ENCODE data around the gene LIME1.
A peak's percentile ranks its signal among the peaks of the same experiment; 100 is the strongest.

LIME1 gene

DNA sequence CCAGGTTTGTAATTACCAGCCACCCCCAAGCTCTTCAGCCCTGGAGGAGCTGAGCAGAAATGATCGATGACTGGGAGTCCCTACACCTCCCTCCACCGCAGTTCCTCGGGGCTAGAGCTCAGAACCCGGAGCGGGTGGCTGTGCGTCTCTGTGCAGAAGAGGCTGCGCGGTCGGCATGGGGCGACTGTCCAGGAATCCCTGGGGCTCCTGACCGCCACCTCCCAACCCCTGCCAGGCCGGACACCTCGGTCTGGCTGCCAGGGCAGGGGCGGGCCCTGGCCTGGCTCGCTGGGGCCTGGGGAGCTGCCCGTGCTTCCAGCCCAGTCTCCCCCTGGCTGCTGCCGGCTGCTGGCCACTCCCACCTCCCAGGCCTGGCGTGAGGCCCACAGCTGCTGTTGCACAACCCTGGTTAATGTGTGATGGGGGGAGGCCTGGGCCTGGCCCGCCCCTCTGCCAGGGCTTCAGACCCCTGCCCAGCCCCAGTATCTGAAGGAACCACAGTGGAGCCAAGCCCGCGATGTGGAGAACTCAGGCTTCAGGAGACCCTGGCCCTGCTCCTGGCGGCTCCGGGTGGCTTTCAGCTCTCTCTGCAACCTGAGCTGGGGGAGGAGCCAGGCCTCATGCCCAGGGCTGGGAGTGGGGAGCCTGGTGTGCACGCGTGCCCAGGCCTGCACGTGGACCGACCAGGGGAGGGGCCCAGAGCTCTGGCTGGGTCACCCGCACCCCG, 4.3 kb downstream of the LIME1 start:
- TF ChIP-seq ZFX (IDR thresholded peaks at IDR 0.05): 0 out of 2 replicates have a peak, but pooled peaks have one; percentile 31
- TF ChIP-seq, protein P1, sequence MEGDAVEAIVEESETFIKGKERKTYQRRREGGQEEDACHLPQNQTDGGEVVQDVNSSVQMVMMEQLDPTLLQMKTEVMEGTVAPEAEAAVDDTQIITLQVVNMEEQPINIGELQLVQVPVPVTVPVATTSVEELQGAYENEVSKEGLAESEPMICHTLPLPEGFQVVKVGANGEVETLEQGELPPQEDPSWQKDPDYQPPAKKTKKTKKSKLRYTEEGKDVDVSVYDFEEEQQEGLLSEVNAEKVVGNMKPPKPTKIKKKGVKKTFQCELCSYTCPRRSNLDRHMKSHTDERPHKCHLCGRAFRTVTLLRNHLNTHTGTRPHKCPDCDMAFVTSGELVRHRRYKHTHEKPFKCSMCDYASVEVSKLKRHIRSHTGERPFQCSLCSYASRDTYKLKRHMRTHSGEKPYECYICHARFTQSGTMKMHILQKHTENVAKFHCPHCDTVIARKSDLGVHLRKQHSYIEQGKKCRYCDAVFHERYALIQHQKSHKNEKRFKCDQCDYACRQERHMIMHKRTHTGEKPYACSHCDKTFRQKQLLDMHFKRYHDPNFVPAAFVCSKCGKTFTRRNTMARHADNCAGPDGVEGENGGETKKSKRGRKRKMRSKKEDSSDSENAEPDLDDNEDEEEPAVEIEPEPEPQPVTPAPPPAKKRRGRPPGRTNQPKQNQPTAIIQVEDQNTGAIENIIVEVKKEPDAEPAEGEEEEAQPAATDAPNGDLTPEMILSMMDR (conservative IDR thresholded peaks at IDR 0.05): no peak
- peak overlapping the region; percentile 96 for H3K27ac ChIP-seq

DNA sequence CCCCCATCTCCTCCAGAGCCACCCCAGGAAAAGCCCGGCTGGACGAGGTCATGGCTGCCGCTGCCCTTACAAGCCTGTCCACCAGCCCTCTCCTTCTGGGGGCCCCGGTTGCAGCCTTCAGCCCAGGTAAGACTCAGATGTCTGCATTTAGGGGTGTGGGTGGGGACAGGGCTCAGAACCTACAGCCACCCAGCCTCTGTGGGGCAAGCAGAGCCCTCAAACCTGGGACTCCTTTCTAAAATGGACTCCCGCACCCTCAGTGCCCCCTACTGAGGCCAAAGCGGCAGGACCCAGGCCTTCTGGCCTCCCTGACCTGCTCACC, 4.9 kb downstream of the LIME1 start:
- TF ChIP-seq, protein P1 (conservative IDR thresholded peaks at IDR 0.05): no peak
- TF ChIP-seq ZFX (IDR thresholded peaks at IDR 0.05): no peak
- peak overlapping the region; percentile 96 for H3K27ac ChIP-seq

DNA sequence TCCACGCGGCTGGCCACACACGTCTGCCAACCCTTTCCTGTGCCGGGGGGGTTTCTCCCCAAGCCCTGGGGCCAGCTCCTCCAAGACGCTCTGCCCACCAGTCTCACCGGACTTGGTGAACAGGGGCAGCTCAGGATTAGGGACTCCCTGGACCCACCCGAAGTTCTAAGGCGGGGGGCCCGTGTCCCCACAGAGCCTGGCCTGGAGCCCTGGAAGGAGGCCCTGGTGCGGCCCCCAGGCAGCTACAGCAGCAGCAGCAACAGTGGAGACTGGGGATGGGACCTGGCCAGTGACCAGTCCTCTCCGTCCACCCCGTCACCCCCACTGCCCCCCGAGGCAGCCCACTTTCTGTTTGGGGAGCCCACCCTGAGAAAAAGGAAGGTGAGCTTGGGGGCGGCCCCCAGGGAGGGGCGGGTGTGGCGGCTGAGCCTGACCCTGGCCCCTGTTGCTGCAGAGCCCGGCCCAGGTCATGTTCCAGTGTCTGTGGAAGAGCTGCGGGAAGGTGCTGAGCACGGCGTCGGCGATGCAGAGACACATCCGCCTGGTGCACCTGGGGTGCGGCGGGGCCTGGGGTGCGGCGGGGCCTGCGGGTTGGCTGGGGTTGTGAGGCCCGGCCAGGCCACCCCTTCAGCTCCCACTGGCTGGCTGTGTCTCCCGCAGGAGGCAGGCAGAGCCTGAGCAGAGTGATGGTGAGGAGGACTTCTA, 5.4 kb downstream of the LIME1 start:
- peak overlapping the region; percentile 96 for H3K27ac ChIP-seq
- no peak for TF ChIP-seq ZFX (IDR thresholded peaks at IDR 0.05)
- TF ChIP-seq, protein P1 (conservative IDR thresholded peaks at IDR 0.05): no peak

- TF ChIP-seq, protein P1 (conservative IDR thresholded peaks at IDR 0.05): no peak
- TF ChIP-seq ZFX (IDR thresholded peaks at IDR 0.05): no peak
- peak overlapping the region; percentile 96; the same call in 1 of the 2 replicates for H3K27ac ChIP-seq
Measured at GRCh38 chr20:63742381-63743024, 6.0 kb downstream of the LIME1 start.

DNA sequence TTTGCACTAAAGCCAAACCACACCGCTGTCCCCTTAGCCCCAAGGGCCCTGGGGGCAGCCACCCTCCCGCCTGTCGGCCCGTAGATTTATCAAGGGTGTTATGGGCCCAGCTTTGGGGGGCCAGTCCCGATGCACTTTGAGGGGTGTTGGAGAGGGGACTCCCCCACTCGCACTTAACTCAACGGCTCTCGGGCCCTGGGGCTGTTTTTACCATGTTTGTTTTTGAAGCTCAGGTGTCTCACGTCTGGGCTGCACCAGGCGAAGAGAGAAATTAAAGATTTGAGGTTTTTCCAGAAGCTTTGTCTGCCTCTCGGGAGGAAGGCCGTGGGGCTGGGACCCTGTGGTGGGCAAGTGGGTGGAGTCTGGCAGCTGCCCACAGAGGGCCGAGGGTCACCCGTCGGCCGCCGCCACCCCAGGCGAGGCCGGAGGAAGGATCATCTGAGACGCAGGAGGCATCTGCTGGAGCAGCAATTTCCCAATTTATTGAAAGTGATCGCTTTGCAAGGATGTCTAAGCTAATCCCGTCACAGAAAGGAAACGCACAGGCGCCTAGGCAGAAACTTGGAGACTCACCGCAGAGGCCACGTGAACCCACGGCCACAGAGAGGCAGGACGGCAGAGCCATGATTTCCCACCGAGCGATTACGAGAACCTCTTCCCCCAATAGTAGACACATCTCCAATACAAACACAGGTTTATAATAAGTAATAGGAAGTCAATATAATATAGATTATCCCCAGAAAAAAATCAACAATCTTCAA, 6.9 kb downstream of the LIME1 start:
- no peak for TF ChIP-seq ZFX (IDR thresholded peaks at IDR 0.05)
- TF ChIP-seq, protein P1 (conservative IDR thresholded peaks at IDR 0.05): no peak
- no peak overlapping the region for H3K27ac ChIP-seq

- no peak overlapping the region for H3K27ac ChIP-seq
- no peak for TF ChIP-seq ZFX (IDR thresholded peaks at IDR 0.05)
- TF ChIP-seq, protein P1 (conservative IDR thresholded peaks at IDR 0.05): no peak
Measured at GRCh38 chr20:63744158-63744557, 7.7 kb downstream of the LIME1 start.

All from C4-2B (cell line).